ENCODE measurements around the gene MYLK.

GRCh38 chr3:123708531-123708930 is 175.6 kb downstream of the MYLK start:
- no peak for TF ChIP-seq POLR2AphosphoS5 (IDR thresholded peaks at IDR 0.05)
- TF ChIP-seq POLR2A (IDR thresholded peaks at IDR 0.05) = no peak
- TF ChIP-seq, protein P1, sequence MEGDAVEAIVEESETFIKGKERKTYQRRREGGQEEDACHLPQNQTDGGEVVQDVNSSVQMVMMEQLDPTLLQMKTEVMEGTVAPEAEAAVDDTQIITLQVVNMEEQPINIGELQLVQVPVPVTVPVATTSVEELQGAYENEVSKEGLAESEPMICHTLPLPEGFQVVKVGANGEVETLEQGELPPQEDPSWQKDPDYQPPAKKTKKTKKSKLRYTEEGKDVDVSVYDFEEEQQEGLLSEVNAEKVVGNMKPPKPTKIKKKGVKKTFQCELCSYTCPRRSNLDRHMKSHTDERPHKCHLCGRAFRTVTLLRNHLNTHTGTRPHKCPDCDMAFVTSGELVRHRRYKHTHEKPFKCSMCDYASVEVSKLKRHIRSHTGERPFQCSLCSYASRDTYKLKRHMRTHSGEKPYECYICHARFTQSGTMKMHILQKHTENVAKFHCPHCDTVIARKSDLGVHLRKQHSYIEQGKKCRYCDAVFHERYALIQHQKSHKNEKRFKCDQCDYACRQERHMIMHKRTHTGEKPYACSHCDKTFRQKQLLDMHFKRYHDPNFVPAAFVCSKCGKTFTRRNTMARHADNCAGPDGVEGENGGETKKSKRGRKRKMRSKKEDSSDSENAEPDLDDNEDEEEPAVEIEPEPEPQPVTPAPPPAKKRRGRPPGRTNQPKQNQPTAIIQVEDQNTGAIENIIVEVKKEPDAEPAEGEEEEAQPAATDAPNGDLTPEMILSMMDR (IDR thresholded peaks at IDR 0.05) = no peak
- TF ChIP-seq EP300 (IDR thresholded peaks at IDR 0.05) = no peak

Measured in stomach (tissue), 4 donors.